NT2/D1 (cell line): ENCODE measurements around the gene ZNF285.
"Not testable (repeated sequence)": the region's sequence is repeated elsewhere in the genome, so short reads cannot be mapped to it uniquely, and the experiment has no call there.

Experiments
- YY1 ChIP-seq: IDR thresholded peaks from 2 replicates; pipeline ENCODE4 v1.6.1; 2011; ENCODE audit not compliant: insufficient read length, insufficient read depth
- ZNF274 ChIP-seq: IDR thresholded peaks from 2 replicates; pipeline ENCODE4 v1.6.1; 2011; ENCODE audit warnings: mild to moderate bottlenecking, low read depth, low read length

DNA sequence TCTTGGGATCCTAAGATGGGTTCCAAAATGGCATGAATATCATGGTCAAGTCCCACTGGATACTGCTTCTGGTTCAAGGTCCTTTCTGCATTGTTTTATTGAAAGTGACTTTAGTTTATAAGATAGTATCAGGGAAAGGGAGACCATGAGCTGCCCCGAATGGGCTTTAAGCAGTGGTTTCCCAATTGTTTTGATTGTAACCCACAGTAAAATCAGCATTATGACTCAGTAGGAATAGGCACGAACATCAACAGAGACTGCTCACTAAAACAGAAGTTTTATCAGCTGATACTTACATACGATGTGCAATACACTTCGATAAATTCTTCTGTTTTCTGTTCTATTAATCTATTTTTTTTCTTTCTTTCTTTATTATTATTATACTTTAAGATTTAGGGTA lies 12.1 kb downstream of the ZNF285 start:
- not testable (repeated sequence) for TF ChIP-seq YY1, ZNF274
